CMK (cell line): Measurements from ENCODE around the gene IRAG1.
"Not testable (repeated sequence)": the region's sequence is repeated elsewhere in the genome, so short reads cannot be mapped to it uniquely, and the experiment has no call there.

Experiments used
- DNase-seq: peaks from one replicate; pipeline ENCODE4 v3.0.0-alpha.2; 2010; ENCODE audit warnings: low read depth

Gene IRAG1

GRCh38 chr11:10708131-10708530 lies 14.6 kb upstream of the IRAG1 start:
- no peak for DNase-seq

- no peak for DNase-seq
Measured at GRCh38 chr11:10701982-10702381, 8.4 kb upstream of the IRAG1 start.

GRCh38 chr11:10699072-10699471 lies 5.5 kb upstream of the IRAG1 start:
- no peak for DNase-seq

GRCh38 chr11:10697323-10697620 lies 3.7 kb upstream of the IRAG1 start:
- no peak for DNase-seq

- no peak for DNase-seq
Measured at GRCh38 chr11:10696468-10697322, 3.1 kb upstream of the IRAG1 start.

GRCh38 chr11:10695833-10696232 lies 2.3 kb upstream of the IRAG1 start:
- DNase-seq: no peak

GRCh38 chr11:10694486-10695239 lies 1.1 kb upstream of the IRAG1 start:
- no peak for DNase-seq

- no peak for DNase-seq
Measured at GRCh38 chr11:10692531-10693115, 932 bp downstream of the IRAG1 start.

- DNase-seq: no peak
Measured at GRCh38 chr11:10688401-10688800, 5.2 kb downstream of the IRAG1 start.

GRCh38 chr11:10686311-10686710 lies 7.2 kb downstream of the IRAG1 start:
- DNase-seq: no peak

GRCh38 chr11:10683429-10683828 lies 10.1 kb downstream of the IRAG1 start:
- DNase-seq: no peak

GRCh38 chr11:10680956-10681487 lies 12.5 kb downstream of the IRAG1 start:
- no peak for DNase-seq

GRCh38 chr11:10680279-10680678 lies 13.3 kb downstream of the IRAG1 start:
- DNase-seq: not testable (repeated sequence)

GRCh38 chr11:10679644-10680043 lies 13.9 kb downstream of the IRAG1 start:
- DNase-seq: no peak

GRCh38 chr11:10678101-10678500 lies 15.5 kb downstream of the IRAG1 start:
- DNase-seq: no peak

GRCh38 chr11:10676919-10677318 lies 16.6 kb downstream of the IRAG1 start:
- no peak for DNase-seq

GRCh38 chr11:10674911-10675440 lies 18.6 kb downstream of the IRAG1 start:
- DNase-seq: no peak

GRCh38 chr11:10674440-10674855 lies 19.1 kb downstream of the IRAG1 start:
- DNase-seq: no peak

GRCh38 chr11:10673501-10674062 lies 20.0 kb downstream of the IRAG1 start:
- DNase-seq: no peak

- DNase-seq: no peak
Measured at GRCh38 chr11:10670099-10670498, 23.5 kb downstream of the IRAG1 start.

GRCh38 chr11:10669258-10670033 lies 24.1 kb downstream of the IRAG1 start:
- DNase-seq: no peak

GRCh38 chr11:10667521-10667885 lies 26.1 kb downstream of the IRAG1 start:
- DNase-seq: no peak
